Mucosa of stomach (tissue), 1 donor: ENCODE measurements around the gene SLC6A3.
"Not testable (repeated sequence)": the region's sequence is repeated elsewhere in the genome, so short reads cannot be mapped to it uniquely, and the experiment has no call there.

Experiments
- H3K27me3 ChIP-seq: one replicate; pipeline ENCODE4 v1.7.0; 2013; ENCODE audit warnings: mild to moderate bottlenecking, low read length; ENCODE audit not compliant: control insufficient read depth, insufficient read depth
- H3K36me3 ChIP-seq: one replicate; pipeline ENCODE4 v1.7.0; 2013; ENCODE audit warnings: low read length; ENCODE audit not compliant: control insufficient read depth, insufficient read depth
- H3K4me1 ChIP-seq: one replicate; pipeline ENCODE4 v1.7.0; 2013; ENCODE audit warnings: mild to moderate bottlenecking, low read length; ENCODE audit not compliant: control insufficient read depth, insufficient read depth
- H3K4me3 ChIP-seq: one replicate; pipeline ENCODE4 v1.7.0; 2013; ENCODE audit warnings: low read length
- H3K9ac ChIP-seq: one replicate; pipeline ENCODE4 v1.7.0; 2013; ENCODE audit warnings: mild to moderate bottlenecking, low read length, moderate library complexity
- H3K9me3 ChIP-seq: one replicate; pipeline ENCODE4 v1.7.0; 2013; ENCODE audit warnings: mild to moderate bottlenecking, low read length, moderate library complexity; ENCODE audit not compliant: control insufficient read depth
- donor health status: Pancreatic carcinoma.

The SLC6A3 gene

GRCh38 chr5:1459435-1459834 is 14.2 kb upstream of the SLC6A3 start:
- not testable (repeated sequence) for H3K9me3 ChIP-seq, H3K4me1 ChIP-seq, H3K9ac ChIP-seq, H3K27me3 ChIP-seq, H3K4me3 ChIP-seq, H3K36me3 ChIP-seq

DNA sequence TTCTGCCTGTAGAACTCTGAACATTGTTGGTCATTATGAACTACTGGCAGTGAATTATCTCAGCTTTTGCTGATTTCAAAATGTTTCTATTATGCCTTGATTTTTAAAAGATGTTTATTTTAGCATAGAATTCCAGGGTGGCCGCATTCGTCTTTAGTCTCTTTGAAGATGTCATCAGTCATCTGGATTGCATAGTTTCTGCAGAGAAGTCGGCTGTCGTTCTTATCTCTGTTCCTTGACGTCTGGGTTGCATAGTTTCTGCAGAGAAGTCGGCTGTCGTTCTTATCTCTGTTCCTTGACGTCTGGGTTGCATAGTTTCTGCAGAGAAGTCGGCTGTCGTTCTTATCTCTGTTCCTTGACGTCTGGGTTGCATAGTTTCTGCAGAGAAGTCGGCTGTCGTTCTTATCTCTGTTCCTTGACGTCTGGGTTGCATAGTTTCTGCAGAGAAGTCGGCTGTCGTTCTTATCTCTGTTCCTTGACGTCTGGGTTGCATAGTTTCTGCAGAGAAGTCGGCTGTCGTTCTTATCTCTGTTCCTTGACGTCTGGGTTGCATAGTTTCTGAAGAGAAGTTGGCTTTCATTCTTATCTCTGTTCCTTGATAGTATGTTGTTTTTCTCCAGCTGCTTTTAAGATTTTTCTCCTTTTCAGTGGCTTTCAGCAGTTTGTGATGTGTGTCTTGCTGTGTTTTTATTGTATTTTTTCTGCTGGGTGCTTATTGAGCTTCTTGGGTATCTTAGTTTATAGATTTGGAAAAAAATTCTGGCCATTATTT is 11.1 kb upstream of the SLC6A3 start:
- not testable (repeated sequence) for H3K4me1 ChIP-seq, H3K36me3 ChIP-seq, H3K4me3 ChIP-seq, H3K27me3 ChIP-seq, H3K9me3 ChIP-seq, H3K9ac ChIP-seq

GRCh38 chr5:1453613-1454012 is 8.4 kb upstream of the SLC6A3 start:
- peaks cover 5% of the 10 kb centered on the region for H3K9me3 ChIP-seq

DNA sequence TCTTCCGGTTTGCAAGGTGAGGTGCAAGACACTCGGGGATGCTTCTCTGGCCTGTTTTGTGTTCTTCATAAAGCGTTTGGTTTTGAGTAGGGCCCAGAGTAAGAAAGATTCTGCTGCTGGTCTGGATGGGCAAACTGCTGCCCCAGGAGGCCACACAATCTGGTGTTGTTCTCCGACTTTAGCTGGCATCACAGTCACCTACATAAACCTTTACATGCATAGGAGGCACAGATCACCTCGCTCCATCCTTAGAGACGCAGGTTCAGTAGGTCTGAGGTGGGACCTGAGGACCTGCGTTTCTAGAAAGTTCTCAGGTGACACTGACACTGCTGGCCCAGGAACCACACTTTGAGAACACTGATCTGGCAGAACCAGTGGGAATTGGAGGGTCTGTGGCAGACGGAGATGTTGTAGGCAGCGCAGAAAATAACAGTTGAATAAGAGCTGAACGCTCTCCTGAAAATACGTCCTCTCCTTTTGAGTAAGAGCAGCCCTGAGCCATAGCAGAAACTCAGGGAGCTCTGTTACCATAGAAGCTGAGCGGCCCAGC is 3.9 kb upstream of the SLC6A3 start:
- no peak overlapping the region for H3K9ac ChIP-seq
- peaks cover 5% of the 10 kb centered on the region for H3K9me3 ChIP-seq
- H3K4me3 ChIP-seq, result no peak overlapping the region
- H3K27me3 ChIP-seq, result peaks cover 43% of the 10 kb centered on the region
- H3K4me1 ChIP-seq, result peaks cover 6% of the 10 kb centered on the region
- no peaks in the 10 kb centered on the region for H3K36me3 ChIP-seq

More at GRCh38 chr5:1453613-1454012, 8.4 kb upstream of the SLC6A3 start:
- Histone ChIP-seq H3K4me1 (no peaks in the 10 kb centered on the region), H3K27me3 (peaks cover 2% of the 10 kb centered on the region), H3K9ac (no peak overlapping the region), H3K4me3 (no peak overlapping the region), H3K36me3 (no peaks in the 10 kb centered on the region)

- H3K36me3 ChIP-seq, result no peaks in the 10 kb centered on the region
- no peak overlapping the region for H3K4me3 ChIP-seq
- no peaks in the 10 kb centered on the region for H3K9me3 ChIP-seq
- peaks cover 49% of the 10 kb centered on the region for H3K27me3 ChIP-seq
- H3K9ac ChIP-seq, result no peak overlapping the region
- peaks cover 6% of the 10 kb centered on the region for H3K4me1 ChIP-seq
These were observed 3.3 kb upstream of the SLC6A3 start for GRCh38 chr5:1448511-1449011.

DNA sequence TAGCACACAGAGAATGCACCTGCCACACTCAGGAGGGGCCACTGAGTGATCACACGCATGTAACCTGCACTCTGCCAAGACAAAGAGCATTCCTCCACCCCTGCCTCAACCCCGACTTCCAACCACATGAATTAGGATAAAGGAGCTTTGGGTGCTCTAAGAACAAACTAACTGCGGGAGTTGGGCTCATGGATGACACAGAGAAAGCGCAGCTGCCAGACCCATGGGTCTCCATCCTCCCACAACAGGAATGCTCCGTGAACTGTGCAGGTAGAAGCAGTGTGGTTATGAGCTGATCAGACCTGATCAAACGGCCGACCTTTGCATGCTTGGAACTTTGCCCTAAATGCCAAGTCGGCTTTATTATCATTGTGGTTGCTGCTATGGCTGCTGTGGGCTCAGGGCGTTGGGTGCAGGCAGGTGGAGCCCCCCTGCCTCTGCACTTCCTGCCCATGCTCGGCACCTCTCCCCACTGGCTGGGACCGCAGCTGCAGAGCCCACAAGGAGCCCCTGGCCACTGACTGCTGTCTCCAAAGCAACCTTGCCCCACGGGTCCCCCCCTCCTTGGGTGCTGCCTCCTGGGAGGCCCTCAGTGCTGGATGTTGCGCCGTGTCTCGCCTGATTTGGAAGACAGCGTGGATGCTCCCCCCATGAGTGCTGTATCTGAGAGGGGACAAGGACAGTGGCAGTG is 2.6 kb upstream of the SLC6A3 start:
- Histone ChIP-seq H3K27me3 (peaks cover 56% of the 10 kb centered on the region), H3K36me3 (no peaks in the 10 kb centered on the region), H3K4me1 (peaks cover 6% of the 10 kb centered on the region), H3K4me3 (no peak overlapping the region), H3K9me3 (no peaks in the 10 kb centered on the region), H3K9ac (no peak overlapping the region)

DNA sequence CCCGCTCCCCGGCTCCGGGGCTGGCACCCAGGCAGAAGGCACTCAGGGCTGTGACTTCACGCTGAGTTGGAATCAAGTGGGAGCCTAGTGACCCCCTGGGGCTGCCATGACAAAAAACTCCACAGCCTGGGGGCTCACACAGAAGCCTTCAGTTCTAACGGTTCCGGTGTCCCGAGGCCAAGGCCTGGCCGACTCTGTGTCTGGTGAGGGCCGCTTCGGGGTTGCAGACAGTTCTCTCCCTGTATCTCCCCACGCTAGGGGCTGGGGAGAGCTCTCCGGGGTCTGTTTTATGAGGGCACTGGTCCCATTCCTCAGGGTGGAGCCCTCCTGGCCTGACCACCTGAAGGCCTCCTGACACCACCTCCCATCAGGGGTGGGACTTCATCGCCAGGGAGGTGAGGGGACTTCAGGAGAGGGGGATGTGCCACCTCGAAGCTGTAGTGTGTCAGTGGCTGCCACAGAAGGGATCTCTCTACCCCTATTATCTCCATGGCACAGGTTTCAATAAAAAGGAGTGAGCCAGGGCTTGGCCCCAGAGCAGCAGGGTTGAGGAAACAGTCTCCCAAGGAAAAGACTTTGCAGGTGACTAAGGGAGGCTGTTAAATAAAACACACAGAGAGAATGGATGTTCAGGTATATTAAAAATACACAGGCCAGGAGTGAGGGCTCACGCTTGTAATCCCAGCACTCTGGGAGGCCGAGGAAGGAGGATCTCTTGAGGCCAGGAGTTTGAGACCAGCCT is 1.5 kb upstream of the SLC6A3 start:
- no peaks in the 10 kb centered on the region for H3K36me3 ChIP-seq
- no peak overlapping the region for H3K9ac ChIP-seq
- peaks cover 6% of the 10 kb centered on the region for H3K4me1 ChIP-seq
- no peaks in the 10 kb centered on the region for H3K9me3 ChIP-seq
- H3K4me3 ChIP-seq, result no peak overlapping the region
- peaks cover 67% of the 10 kb centered on the region for H3K27me3 ChIP-seq

DNA sequence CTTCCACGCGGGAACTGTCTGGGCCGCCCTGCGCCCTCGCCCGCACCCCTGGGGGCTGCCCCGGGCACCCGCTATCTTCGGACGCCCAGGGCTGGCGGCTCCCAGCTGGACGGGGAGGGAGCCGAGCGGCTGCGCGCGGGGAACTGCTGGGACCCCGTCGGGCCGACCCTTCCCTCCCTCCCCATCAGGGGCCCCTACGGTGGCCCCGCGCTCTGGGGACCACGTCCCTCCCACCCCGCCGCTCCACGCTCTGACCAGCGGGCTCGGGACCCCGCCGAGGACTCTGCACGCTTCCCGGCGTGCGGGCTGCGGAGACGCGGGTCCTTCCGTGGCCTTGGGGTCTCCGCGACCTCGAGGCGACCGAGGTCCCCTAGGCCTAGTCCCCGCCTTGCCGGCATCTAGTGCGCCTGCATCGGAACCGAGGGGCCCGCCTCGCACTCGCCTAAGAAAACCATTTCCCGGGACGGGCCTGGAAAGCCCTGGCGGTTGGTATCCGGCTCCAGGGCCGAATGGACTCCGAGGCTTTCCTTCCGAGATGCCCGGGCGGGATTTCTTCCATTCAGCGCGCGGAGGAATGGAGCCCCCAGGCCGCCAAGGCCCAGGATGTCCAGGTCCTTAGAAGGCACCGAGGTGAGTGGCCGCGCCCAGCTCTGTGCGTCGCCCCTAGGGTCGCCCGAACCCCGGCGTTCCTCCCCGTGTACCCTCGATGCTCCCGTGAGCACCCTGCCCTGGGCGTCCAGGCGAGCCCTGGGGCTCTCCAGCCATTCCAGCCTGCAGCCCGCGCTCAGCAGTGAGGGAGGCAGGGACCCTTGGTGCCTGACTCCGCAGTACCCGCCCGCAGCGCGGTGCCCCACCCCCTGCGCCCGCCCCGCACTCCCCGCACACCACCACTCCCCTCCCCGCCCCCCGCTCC is 705 bp upstream of the SLC6A3 start:
- no peaks in the 10 kb centered on the region for H3K9me3 ChIP-seq
- H3K4me3 ChIP-seq, result no peak overlapping the region
- H3K9ac ChIP-seq, result no peak overlapping the region
- peaks cover 6% of the 10 kb centered on the region for H3K4me1 ChIP-seq
- peaks cover 72% of the 10 kb centered on the region for H3K27me3 ChIP-seq
- H3K36me3 ChIP-seq, result no peaks in the 10 kb centered on the region

DNA sequence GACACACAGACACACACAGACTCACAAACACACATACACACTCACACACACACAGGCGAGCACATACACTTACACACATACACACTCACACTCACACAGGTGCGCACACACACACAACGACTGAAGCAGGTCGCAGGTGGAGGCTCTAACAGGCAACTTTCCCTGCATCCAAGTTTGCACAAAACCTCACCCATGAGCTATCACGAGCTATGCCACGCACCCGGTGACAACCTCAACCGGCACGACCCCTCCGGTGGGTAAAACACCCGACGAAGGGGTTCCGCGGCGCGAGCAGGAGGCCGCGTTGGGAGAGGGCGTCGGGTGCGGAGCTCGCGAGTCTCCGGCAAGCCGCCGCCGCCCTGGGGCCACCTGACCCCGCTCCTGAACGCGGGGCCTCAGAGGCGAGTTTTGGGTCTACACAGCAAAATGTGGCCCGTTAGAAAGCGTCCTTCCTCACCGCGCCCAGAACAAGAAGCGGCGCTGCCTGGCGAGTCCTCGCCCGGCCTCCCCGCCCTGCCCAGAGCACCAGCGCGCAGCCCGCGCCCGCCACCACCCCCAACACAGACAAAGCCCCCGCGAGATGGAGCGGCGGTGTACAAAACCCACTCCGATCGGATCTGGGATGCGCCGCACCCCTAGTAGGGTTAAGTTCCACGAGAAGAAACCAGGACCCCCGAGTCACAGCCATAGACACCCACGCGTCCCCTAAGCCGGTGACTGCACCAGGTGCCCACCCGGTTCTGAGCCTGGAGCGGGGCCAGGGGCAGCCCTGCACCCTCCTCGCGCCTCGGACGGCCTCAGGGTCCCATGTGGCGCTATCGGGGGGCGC is 665 bp downstream of the SLC6A3 start:
- H3K36me3 ChIP-seq, result no peaks in the 10 kb centered on the region
- H3K9me3 ChIP-seq, result no peaks in the 10 kb centered on the region
- H3K27me3 ChIP-seq, result peaks cover 72% of the 10 kb centered on the region
- H3K4me1 ChIP-seq, result peaks cover 6% of the 10 kb centered on the region
- no peak overlapping the region for H3K9ac ChIP-seq
- H3K4me3 ChIP-seq, result no peak overlapping the region

GRCh38 chr5:1443991-1444360 is 1.3 kb downstream of the SLC6A3 start:
- no peaks in the 10 kb centered on the region for H3K9me3 ChIP-seq
- H3K4me3 ChIP-seq, result no peak overlapping the region
- no peaks in the 10 kb centered on the region for H3K36me3 ChIP-seq
- peaks cover 72% of the 10 kb centered on the region for H3K27me3 ChIP-seq
- no peak overlapping the region for H3K9ac ChIP-seq
- H3K4me1 ChIP-seq, result peaks cover 6% of the 10 kb centered on the region
